NCI-H748 (cell line): ENCODE measurements around the gene SVOPL.
"Not testable (repeated sequence)": the region's sequence is repeated elsewhere in the genome, so short reads cannot be mapped to it uniquely, and the experiment has no call there.

ENCODE experiments used
- DNase-seq: peaks from one replicate; lab custom pipeline; 2025; ENCODE audit not compliant: unreplicated experiment; lab: John Stamatoyannopoulos, UW

SVOPL gene

DNA sequence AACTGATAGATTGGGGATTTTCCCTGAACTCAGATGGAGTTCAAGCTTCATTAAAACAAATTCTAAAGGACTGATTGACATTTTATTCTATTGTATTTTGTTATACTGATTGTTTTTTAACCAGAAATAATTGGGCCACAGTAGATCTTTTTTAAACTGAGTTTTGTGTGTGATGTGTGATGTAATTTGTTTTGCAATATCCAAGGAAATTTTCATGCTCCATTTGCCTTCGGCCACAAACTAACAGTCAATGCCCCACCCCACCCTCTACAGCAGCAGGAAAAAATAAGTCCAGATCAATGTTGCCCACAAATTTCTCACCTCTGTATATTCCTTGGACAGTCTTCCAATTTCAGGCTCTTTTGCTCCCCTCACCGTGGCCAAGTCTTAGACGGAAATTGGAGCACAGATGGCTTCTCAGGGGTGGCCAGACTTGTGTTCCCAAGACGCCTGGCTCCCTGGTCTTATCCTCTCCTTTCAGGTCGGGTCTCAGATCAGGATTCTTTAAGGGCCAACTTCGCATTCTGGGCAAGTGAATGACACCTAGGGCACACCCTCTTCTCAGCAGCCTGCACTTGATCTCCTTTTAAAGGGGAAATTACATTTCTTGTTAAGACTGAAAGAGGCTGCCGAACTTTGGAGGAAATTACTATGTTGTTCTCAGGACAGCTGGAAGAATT is at the start of gene SVOPL:
TSS of gene SVOPL (minus strand) at position 506 of the 680 bp plus-strand sequence. CDS start 22,317 bp downstream, outside the sequence.
- no peak for DNase-seq

DNA sequence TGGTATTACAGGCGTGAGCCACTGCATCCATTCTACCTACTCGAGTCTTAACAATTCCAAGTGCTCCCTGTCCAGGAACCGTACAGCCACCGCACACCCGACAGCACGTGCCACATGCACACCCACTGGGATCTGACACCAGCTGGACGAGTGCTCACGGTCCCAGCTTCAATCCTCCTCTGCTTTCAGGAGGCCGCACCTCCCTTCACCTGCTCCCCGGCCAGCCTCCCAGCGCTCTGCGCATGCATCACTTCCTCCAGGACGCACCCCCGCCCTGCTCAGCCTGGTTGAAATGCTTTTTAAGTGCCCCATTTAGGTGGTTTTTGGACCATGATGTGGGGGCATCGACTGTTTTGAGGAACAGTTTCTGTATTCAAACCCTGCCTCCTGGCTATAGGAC is 49.3 kb upstream of the SVOPL start:
- DNase-seq = no peak

GRCh38 chr7:138749960-138750359 is 48.8 kb upstream of the SVOPL start:
- DNase-seq = no peak

- no peak for DNase-seq
Measured at GRCh38 chr7:138748666-138749065, 47.5 kb upstream of the SVOPL start.

GRCh38 chr7:138746073-138746472 is 44.9 kb upstream of the SVOPL start:
- no peak for DNase-seq

DNA sequence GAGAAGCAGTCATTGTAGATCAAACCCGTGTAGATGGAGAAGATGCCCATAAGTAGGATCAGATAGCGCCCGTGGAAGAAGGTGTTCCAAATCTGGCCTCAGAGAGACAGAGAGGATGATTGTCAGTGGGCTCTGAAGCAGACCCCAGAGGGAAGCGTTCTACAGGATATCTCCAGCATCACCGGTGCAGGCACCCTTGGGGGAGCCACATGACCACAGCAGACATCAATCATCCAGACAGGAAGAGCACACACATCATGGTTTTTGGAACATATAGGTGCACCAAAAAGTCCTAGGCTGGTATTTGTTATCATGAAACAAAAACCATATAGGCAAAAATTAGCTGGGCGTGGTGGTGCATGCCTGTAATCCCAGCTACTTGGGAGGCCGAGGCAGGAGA is 44.0 kb upstream of the SVOPL start:
- no peak for DNase-seq

DNA sequence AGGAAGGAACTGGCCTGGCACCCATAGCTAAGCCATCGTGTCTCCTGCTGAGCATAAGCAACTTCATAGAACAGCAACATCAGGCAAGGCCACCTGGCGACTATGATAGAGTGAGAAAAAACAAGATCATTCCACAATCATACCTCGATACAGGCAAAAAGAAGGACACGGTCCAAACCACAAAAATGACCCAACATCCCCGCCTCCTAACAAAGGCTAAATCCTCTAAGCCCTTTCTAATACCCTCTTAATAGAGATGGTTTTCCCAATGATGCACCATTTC is 40.2 kb upstream of the SVOPL start:
- no peak for DNase-seq

- no peak for DNase-seq
Measured at GRCh38 chr7:138739859-138740258, 38.7 kb upstream of the SVOPL start.

GRCh38 chr7:138738551-138739335 is 37.6 kb upstream of the SVOPL start:
- peak; percentile 90 for DNase-seq

- DNase-seq = no peak
Measured at GRCh38 chr7:138738114-138738513, 37.0 kb upstream of the SVOPL start.

DNA sequence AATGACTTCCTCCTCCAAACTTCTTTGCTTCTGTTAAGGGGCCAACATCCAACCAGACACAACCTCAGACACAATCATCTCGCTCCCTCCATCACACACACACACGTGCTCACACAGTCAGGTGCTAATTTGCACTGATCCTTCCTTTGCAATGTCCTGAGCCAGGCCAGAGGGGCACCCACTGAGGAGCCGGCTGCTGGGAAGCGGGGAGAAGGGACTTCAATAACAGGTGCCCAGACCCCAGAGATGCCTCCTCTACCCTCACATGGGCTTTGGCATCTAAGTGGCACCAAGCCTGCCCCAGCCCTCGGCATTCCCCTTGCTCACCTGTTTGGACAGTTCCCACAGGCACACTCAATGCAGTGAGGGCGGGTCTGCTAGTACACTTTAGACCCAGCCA is 34.2 kb upstream of the SVOPL start:
- DNase-seq = no peak

DNA sequence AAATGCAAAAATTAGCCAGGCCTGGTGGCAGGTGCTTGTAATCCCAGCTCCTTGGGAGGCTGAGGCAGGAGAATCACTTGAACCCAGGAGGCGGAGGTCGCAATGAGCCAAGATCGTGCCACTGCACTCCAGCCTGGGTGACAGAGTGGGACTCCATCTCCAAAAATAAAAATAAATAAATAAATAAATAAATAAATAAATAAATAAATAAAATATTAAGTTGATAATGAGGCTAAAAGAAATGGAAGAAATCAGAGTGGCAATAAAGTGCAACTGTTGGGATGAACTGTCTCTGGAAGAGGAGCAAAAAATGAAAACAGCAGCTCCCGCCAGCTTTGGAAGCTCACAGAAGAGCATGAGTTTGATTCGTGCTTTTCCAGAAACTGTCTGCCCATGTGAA is 30.6 kb upstream of the SVOPL start:
- DNase-seq = not testable (repeated sequence)

DNA sequence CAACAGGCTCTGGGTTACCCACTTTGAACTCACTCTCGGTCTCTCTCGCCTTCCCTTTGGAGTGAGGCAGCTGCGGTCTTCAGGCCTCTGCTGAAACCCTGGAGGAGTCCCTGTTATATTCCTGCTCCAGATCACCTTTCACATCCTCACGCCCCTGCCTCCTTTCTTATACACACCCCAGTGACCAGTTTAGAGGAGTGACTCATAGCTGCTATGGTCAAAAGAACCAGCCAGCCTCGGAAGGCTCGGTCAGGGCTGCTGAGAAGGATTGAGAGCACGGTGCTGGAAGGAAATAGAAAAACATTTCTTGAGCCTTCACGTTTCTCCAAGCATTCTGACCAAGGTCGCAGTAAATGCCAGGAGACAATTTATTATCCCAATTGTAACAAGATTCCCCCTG is 28.3 kb upstream of the SVOPL start:
- DNase-seq = no peak

DNA sequence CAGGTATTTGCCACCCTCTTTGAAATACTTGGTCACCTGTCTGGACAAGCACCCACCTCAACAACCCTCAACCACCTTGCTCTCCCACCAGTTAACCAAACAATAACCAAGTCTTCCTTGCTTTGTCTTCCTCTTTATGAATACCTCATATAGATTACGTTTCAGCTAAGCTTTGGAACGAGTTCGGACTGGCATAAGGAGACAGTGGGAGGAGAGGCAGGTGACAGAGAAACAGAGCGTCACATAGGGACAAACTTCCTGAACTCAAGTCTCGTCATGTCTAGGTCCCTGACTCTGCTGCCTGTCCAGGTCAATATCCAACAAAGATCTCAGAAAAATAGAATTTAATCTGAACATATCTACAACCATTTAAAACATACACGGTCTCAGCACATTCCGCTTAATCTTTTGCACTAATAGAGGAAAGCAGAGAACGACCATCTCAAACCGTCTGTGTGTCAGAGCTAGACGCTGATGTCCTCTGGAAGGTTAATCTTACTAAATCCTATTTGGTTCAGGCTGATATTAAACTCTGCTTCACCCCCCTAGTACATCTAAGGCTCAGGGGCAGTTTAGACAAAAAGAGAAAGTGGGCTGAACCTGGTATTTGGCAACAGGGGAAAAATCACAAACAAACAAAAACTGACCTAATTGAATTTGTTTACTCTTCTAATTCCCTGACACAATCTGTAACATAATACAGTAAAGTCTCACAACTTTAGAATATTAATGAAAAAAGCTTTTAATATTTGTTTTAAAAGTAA is 26.4 kb upstream of the SVOPL start:
- DNase-seq = no peak

DNA sequence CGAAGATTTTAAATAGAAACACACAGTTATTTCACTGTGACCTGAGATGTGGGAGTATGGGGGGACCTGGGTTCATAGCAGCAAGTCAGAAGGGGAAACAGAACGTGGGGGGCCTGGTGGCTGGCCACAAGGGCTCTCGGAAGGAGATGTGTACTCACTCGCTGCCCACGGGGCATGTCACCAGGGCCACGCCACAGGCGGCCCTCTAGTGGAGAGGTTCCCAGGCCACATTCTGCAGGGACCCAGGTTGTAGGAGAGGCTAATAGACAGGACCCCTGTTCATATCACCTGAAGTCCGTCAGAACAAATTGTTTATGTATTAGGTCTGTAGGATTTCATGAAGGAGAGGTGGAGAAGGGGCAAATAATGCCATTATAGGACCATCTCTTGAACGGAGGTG is 25.1 kb upstream of the SVOPL start:
- no peak for DNase-seq

DNA sequence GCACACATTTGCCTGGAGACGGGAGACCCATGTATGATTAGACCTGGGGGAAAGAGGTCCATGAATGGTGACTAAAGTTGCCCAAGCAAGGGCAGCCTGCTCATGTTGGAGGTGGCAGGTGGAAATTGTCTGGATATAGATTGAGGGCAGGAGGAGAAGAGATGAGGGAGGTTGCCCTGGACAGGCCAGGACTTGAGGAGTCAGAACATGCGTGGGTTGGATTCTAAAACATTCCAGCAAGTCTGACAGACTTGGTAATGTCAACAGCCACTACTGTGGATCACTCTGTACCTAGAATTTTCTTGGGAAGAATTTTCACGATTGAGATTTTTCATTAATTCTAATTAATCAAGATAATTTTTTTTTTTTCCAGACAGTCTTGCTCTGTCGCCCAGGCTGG is 19.1 kb upstream of the SVOPL start:
- no peak for DNase-seq

DNA sequence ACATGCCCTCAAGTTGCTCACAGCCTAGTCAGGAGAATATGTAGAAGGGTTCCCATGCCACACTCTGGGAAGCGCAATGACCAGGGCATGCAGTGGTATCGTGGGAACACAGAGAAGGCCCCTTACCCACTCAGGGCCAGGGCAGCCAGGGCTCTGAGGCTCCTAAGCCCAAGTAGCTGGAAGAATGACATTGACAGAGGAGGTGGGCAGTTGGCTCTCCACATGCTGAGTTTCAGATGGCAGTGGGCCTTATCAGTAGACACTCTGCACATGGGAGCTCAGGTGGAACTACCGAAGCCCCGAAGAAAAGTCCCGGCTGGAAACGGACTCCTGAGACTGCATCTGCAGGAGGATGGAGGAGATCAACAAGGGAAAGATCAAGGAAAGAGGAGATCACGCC is 15.7 kb upstream of the SVOPL start:
- no peak for DNase-seq

- DNase-seq = no peak
Measured at GRCh38 chr7:138713191-138713590, 12.0 kb upstream of the SVOPL start.

GRCh38 chr7:138712652-138713051 is 11.5 kb upstream of the SVOPL start:
- DNase-seq = no peak

DNA sequence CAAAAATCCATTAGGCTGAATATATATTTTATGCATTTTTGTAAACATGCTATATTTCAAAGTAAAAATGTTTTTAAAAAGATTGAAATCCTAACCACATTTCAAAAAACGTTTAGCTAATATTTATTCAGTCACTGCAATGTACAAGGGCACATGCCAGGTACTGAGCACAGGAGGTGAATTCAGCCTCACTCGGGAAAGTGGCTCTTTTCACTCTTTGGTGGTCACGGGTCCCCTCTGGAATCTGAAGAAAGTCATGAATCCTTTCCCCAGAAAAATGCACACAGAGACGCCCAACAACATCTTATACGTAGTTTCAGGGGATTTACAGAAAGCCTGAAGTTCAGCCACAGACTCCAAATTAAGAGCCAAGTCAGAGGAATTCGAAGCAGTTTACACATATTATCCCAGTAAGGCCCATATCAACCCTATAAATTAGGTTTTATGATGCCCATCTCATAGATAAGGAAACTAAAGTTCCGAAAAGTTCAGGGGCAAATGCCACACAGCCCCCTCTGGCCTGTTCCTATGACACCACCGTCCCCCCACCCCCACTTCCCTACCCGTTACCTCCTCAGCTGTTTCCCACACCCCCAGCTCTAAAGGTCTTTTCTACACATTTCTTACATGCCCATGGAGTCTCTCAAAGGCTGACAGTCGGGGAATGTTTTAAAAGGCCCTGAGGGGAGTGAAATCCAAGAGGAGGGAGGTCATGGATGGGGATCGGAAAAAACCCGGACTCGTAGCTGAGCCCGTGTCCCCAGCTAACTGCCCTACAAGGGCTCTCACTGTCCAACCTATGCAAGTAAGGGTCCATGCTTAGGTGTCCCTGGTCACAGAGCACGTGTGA is 9.6 kb upstream of the SVOPL start:
- DNase-seq = no peak

- DNase-seq = no peak
Measured at GRCh38 chr7:138705167-138705566, 4.0 kb upstream of the SVOPL start.
